GM18858 (cell line): ENCODE results near the gene MACROH2A2.
"Not testable (repeated sequence)": the region's sequence is repeated elsewhere in the genome, so short reads cannot be mapped to it uniquely, and the experiment has no call there.

ENCODE experiments used
- ATAC-seq: cut with Tn5 transposase; IDR thresholded peaks from one replicate; pipeline ENCODE4 v1.9.1; 2021; ENCODE audit not compliant: unreplicated experiment

The MACROH2A2 gene

DNA sequence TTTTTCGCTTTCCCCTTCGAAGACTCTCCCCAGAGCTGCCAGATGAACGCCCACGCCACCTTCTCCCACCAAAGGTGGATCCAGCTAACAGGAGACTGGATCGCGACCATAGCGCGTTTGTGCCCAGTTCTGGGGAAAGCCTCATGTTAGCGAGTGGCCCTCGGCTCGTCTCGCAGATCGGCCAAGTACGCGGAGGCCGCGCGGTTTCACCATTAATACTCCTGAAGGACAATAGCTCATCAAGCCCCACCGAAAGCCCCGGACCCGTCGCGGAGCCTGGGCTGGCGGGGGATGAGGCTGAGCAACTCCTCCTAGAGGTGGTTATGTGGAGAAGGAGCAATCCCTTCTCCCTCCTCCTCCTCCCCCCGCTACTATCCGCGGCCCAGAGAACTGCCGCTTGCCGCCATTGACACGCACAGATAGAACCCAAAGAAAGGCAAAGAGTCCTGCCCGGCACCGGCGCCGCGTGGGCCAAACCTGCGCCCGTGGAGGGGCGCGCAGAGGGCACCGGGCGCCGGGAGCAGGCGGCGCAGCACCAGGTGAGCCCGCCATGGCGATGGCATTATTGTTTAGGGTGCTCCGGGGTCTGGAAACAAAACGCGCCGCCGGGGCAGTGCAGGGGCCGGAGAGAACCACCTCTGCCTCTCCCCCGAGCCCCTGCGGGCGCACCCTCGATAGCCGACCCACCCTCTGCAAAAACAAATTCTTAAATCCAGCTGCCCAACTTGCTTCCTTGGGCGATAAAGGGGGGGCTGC is at the start of gene MACROH2A2:
TSS of gene MACROH2A2 (plus strand) at position 385 of the 756 bp plus-strand sequence. CDS start 22,813 bp downstream, outside the sequence.
- no peak for ATAC-seq

DNA sequence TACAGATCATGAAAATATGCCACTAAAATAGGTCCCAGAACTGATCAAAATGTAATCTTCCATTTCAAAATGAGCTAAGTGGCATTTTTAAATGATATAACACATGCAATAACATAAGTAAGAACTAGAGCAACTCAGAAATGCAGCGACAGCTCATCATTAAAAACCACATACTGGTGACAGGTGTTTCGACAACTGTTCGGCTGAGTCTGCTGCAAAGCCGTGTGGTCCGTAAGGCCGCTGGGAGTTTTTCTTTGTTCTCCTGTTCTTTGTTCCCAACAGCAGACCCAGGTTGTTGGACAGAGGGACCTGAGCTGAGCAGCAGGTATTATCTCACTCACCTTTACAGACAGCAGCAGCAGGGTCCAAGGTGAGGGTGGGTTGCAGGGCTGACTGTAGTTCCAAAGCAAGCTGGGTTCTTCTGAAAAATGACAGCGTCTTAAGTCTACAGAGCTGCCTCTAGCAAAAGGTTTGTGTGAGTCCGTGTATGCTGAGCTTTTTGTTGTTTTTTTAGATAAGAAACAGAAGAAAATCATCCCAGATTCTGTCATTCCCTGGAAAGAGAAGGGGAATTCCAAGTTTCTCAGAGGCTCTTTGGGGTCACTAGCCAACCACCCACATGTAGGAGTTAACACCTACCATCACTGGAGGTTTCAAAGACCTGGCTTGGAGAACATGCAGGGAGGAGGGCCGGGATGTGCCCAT is 45.4 kb upstream of the MACROH2A2 start:
- no peak for ATAC-seq

DNA sequence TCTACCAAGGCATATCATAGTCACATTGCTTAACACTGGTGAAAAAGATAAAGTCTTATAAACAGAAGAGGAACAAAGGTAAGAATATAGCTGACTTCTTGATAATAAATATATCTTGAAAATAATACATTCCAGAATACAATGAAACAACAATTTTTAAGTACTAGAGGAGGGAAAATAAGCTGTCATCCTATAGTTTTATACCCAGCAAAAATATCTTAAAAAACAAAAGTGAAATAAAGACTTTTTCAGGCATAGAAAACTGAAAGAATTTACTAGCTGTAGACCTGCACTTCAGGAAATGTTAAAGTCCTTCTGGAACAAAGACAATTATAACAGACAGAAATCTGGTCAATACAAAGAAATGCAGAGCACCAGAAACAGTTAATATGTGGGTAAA is 21.4 kb upstream of the MACROH2A2 start:
- no peak for ATAC-seq

DNA sequence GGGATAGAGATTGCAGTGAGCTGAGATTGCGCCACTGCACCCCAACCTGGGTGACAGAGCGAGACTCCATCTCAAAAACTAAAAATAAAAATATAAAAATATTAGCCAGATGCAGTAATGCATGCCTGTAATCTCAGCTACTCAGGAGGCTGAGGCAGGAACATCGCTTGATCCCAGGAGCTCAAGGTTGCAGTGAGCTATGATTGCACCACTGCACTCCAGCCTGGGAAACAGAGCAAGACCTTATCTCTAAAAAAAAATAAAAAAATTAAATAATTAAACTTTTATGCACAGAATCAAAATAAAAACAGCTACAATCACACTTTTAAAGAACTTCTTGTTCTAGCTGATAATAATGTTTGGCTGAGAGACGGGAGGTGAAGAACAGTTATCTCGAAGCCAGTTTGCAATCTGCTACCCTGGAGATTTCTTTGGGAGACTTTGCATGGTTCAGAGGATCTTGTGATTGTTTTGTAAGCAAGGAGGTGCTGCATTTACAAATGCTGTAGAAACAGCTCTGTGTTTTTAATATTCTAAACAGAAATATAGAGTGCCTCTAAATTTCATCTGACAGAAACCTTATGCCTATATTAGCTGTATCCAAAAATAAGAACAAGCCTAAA is 19.9 kb upstream of the MACROH2A2 start:
- no peak for ATAC-seq

DNA sequence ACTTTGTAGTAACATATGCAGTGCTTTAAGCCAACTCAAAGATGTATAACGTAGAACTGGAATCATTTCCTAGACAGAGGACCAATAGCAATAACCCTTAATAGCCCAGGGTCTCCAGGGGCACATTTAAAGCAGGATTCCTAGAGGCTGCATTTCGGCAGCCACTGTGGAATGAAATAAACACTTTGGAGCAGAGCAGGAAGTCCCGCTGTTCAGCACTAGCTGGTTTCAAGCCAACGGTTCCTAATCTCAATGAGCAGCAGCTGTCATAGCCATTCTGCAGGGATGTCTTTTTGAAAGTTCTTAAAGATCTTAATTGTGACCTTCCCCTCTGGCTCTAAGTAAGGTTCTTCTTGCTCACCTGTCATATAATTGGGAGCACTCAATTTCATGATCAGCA is 18.4 kb upstream of the MACROH2A2 start:
- no peak for ATAC-seq

DNA sequence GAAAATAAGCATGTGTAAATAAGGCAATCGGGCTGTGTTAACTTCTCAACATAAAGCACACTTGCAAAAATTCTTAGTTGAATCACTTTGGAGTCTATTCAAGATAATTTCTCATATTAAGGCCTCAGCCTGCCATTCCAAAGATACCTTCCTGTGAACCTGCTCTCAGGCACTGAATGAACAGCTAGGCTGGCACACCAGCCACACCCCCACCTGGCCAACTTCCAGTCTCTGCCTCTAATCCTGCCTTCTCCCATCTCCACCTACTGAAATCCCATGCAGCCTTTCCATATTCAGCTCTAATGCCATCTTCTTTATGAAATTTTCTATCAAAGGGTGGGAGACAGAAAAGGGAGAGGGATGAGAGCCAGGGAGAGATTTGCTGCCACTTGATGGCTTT is 17.1 kb upstream of the MACROH2A2 start:
- ATAC-seq: no peak

DNA sequence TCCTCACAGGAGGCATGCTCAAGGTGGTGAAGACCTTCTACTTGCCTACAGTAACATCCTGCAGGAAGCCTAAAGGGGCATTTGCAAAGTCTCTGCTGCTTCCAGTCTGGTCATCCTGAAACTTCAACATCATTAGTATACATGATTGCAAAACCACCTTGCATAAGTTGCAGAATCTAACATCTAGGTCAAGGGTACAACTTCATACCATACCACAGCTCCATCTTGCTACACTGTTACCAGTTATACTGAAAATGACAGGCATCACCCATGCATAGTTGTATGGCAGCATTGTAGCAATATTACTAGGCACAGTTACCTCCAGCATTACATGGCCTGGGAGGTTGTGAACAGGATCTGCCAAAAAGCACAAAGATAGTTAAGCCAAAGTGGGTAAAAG is 13.7 kb upstream of the MACROH2A2 start:
- ATAC-seq: no peak

DNA sequence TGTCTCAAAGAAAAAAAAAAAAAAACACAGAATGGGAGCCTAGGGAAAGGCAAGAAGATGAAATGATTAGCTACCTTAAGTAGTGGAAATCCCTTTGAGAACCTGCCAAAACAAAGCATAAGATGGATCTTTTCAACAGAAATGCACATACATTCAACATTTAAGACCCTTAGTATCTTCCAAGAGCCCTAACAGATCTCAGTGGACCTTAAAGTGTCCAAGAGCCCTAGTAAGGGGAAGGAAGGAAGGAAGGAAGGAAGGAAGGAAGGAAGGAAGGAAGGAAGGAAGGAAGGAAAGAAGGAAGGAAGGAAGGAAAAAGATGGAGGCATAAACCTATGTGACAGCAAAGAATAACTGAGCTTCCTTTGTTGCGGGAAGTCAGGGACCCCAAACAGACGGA is 11.6 kb upstream of the MACROH2A2 start:
- no peak for ATAC-seq

DNA sequence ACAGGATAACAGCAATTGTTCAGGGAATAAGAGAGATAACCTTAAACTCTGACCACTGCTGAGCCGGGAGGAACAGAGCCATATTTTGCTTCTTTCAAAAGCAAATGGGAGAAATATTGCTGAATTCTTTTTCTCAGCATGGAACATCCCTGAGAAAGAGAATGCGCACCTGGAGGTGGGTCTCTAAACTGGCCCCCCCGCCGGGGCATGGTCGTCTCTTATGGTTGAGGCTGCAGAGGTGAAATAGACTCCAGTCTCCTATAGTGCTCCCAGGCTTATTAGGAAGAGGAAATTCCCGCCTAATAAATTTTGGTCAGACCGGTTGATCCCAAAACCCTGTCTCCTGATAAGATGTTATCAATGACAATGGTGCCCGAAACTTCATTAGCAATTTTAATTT is 10.9 kb upstream of the MACROH2A2 start:
- not testable (repeated sequence) for ATAC-seq

DNA sequence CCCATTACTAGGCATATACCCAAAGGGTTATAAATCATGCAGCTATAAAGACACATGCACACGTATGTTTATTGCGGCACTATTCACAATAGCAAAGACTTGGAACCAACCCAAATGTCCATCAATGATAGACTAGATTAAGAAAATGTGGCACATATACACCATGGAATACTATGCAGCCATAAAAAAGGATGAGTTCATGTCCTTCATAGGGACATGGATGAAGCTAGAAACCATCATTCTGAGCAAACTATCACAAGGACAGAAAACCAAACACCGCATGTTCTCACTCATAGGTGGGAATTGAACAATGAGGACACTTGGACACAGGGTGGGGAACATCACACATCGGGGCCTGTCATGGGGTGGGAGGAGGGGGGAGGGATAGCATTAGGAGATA is 5.6 kb upstream of the MACROH2A2 start:
- not testable (repeated sequence) for ATAC-seq

DNA sequence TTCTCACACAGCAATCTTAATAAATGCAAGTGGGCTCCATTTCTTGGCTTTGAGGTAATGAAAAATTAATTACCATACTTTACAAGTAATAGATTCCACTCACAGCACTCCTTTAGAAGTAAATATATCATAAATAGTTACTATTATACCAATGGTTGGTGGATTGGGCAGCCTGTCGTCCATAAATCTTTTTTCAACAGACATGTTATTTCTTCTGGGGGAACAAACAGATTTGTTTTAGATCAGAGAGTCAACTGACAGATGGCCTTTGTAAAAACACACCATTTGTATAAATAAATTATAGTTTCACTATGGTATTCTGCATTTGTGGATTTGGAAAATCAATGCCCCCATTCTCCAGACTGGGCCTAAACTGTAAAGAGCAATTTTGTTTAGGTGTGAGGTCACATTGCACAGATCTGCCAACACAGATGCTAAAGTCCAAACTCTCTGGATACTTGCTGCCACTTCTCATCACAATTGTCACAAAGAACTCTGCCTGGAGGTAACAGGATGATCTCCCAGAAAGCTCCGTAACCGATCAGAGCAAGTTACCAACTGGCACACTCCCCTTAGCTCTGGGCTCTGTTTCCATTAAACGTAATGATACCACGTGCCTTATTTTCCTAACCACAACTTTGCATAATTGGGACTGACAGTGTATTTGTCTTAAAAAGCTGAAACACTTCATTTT is 4.5 kb upstream of the MACROH2A2 start:
- ATAC-seq: no peak

DNA sequence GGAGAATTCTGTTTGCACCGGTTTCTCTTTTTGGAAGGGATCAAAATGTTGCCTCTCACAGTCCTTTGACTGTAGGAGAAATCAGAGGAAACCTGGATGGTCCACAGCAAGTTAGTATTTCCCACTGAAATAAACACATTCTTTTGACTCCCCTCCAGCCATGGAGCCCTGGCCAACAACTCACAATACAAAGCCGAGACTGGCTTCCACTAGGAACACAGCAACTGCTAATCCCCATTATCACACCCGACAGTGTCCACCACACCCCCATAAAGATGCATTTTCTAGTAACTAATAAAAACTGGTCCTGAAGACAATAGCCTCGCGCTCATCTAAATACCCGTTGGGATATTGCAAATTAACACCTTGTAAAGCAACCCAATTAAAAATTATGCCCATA is 798 bp upstream of the MACROH2A2 start:
- ATAC-seq: no peak

DNA sequence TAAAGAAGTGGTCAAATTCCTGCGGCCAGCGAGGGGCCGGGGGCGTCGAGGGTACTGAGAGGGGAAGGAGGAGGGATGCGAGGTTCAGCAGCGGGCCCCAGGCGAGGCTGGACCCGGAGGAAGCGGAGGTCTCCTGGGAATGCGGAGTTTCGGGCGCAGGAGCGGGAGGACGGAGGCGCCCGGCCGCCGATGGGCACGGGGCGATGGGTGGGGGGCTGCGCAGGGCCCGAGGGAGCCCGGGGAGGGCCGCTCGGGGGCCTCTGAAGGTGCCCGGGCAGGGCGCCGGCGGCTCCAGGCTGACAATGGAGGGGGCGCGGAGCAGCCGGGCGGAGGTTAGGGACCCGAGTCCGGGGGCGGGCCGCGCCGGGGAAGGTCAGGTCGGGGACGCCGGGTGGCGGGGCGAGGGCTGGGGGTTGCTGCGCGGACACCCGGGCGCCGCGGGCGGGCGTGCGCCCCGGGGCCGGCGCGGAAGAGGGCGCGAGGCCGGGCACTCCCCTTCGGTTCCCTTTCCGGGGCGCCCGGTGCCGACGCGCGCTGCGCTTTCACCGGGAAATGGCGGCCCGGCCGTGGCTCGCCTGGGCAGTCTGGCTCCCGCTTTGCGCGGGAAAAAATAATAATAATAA is 683 bp downstream of the MACROH2A2 start:
- ATAC-seq: no peak

DNA sequence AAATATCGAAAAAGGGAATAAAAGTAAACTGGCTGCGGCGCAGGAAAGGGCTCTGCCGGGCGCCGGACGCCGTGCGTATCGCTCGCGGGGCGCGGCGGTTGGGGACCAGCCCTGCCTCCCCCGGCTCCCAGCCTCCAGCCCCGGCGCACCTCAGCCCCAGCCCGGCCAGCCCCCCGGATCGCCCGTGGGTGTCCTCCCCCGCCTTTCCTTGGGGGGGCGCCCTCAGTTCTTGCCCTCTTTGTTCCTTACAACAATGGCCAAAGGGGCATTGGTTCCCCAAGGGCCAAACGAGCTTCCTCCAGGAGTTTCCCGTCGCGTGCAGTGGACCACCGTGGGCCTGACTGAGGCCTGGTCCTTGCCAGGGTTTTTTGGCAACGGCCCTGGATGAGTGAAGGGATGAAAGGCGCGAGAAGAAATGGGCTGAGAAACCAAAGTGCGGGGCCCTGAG is 1.2 kb downstream of the MACROH2A2 start:
- ATAC-seq: no peak

DNA sequence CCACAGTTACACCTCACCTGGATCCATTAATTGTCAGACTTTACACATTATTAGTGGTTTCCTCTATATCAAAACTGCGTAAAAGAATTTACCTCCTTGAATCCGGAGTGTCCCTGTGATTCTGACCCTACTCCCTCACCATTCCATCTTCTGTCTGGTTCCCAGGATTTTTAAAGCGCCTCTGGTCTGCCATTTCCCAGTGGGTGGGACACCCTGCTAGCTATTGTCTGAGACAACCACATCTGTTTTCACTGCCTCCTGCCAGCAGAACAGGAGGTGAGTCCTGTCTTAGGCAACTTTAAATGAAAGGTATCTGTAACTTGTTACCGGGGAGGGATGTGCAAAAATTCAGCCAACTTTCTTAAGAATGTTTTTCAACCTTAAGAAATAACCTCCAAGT is 2.3 kb downstream of the MACROH2A2 start:
- ATAC-seq: no peak

DNA sequence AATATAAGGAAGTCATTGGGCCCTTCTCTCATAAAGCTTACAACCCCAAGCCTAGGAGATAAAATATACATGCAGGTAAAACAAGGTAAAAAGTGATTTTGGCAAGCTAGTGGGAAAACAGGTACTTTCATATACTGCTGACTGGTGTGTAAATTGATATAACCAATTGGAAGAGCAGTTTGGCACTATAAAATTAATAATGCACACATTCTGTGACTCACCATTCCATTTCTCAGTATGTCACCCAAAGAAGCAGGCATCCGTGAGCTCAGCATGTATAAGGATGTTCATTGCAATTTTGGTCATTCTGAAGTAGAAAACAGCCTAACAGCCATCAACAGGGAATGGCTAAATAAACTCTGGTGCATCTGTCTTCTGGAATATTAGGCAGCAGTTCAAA is 2.9 kb downstream of the MACROH2A2 start:
- ATAC-seq: no peak

DNA sequence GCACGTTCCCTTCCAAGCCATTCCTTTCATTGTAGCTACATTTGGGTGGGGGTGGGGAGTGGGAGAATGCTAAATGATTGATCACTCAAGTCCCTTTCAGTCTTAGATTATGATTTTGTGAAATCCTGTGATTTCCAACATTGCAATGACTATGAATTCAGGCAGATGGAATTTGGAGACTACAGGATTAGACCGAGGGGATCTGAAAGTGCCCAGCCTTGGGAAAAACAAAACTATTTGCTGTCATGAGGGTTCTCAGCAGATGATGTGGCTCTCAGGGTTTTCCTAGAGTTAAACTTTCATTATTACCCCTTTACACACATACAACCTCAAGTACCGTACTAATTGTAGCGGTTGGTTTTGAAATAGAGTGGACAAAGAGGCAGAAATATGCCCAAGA is 4.7 kb downstream of the MACROH2A2 start:
- no peak for ATAC-seq

DNA sequence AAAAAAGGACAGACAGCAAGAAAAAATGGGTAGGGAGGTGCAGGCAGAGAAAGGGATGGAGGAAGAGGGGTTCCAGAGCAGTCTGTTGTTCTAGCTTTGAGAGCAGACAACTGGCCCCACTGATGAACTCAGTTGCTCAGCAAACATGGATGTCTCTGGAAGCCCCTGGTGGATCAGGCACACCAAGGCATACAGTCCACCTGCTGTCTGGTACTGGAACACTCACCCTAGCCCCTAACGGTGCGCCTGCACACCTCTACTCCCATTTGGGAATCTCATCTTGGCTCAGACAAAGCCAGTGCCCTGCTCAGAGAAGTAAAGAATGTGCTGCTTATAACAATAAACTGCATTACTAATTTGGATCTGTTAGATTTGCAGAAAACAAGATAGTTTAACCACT is 7.7 kb downstream of the MACROH2A2 start:
- ATAC-seq: no peak

DNA sequence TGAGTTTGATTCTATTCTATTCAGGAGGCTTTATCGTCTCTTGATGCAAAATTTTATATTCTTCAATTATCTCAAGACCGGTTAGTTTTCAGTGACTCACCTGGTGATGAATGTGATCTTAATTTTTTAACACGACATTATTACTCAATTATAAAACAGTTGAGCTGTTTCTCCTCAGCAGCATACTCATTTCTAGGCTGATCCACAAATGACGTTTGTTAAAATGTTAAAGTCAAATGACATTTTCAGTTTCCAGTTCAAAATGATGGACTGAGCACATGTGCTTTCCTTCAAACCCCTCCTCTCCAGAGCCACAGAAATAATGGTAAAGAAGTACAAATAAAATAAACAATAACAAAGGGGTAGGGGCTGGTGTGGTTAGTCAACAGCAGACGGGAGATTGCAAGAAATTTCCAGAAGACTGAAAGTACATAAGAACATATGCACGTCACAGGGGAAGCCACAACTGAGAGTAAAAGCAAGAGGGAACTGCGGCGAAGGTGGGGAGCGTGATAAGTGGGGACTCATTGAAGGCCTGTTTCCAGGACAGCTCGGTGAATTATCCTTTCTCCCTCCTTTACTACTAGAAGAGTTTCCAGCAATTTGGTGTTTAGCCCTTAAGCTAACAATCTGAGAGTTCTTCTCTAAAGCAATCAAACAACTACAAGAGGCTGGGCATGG is 10.9 kb downstream of the MACROH2A2 start:
- no peak for ATAC-seq

DNA sequence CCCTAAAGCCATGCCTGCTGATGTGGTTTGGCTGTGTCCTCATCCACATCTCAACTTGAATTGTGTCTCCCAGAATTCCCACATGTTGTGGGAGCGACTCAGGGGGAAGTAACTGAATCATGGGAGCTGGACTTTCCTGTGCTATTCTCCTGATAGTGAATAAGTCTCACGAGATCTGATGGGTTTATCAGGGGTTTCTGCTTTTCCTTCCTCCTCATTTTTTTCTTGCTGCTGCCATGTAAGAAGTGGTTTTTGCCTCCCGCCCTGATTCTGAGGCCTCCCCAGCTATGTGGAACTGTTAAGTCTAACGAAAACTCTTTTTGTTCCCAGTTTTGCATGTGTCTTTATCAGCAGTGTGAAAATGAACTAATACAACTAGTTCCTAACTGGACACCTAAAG is 11.8 kb downstream of the MACROH2A2 start:
- no peak for ATAC-seq
